GM10847 (cell line): ENCODE data around the gene DNASE2B.

Experiments
- POLR2A ChIP-seq: IDR thresholded peaks from 2 replicates; pipeline ENCODE4 v1.6.1; 2011; ENCODE audit not compliant: insufficient read length; ENCODE audit errors: extremely low read depth

Gene DNASE2B

DNA sequence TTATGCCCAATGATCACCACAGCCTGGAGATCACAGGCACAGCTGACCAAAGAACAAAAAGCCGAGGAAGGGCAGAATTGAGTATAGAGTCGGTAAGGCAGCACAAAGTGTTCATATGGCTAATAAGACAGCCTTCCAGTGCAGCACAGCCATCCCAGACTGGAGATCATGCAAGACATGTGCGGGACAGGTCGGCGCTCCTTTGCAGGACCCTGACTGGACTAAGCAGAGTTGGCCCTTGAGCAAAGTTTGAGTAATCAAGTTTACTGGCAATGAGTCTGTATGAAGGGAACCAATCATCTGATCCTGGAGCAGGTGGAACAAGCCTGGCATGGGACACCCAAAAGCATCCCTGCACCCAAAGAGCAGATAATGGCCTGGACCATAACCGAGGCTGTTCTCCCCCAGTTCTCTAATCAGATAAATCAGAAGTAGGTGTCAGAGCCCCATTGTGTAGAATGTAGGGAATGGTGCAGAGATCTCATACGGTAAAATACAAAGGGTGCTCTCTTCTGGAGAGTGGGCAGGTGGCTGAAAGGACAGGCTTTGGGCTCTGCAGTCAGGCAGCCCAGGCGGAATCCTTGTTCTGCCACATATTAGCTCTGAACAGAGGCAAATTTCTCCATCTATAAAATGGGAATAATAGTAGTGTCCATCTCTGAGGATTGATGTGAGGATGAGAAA, 10.7 kb upstream of the DNASE2B start:
- no peak for TF ChIP-seq POLR2A

- no peak for TF ChIP-seq POLR2A
Measured at GRCh38 chr1:84390226-84390625, 8.1 kb upstream of the DNASE2B start.

DNA sequence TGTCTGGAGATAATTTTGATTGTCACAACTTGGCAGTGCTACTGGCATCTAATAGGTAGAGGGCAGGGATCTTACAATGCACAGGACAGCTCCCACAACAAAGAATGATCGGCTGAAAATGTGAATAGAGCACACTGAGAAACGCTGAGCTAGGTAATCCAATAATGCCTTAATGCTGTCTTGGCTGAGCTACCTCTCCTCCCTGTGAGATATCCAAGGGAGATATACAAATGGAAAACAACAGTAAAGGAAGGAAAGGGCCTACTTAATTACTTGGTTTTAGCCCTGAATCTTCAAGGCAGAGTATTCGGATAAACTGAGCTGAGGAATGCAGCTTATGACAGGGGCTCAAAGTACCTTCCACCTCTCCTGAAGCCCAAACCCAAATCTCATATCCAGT, 2.9 kb downstream of the DNASE2B start:
- no peak for TF ChIP-seq POLR2A

DNA sequence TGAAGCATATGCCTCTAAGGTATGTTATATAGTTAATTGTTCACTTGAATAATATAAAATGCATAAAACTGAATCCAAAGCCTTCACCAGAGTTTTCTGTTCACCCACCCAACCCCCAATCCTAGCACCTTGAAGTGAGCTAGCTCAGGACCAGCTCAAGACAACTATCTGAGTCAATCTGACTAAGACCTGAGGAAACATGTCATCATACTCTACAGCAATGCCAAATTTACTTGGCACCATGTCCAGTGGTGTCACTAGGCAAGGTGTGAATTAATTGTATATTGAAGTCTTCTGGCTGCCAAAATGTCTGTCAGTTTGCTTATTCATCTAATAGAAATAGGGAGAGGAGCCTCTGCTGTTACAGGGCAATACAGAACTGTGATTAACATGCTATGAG, 3.8 kb downstream of the DNASE2B start:
- no peak for TF ChIP-seq POLR2A

GRCh38 chr1:84402501-84402900, 4.2 kb downstream of the DNASE2B start:
- TF ChIP-seq POLR2A: no peak

DNA sequence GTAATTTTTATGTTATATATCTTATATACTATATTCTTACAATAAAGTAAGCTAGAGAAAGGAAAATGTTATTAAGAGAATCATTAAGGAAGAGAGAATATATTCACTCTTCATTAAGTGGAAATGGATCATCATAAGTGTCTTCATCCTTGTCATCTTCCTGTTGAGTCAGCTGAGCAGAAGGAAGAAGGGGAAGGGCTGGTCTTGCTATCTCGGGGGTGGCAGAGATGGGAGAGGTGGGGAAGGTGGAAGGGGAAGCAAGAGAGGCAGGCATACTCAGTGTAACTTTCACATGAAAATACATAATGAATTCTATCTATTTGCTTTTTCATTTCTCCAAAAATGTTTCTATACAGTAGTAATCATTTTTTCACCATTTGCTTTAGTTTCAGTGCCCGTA, 5.1 kb downstream of the DNASE2B start:
- TF ChIP-seq POLR2A: no peak

DNA sequence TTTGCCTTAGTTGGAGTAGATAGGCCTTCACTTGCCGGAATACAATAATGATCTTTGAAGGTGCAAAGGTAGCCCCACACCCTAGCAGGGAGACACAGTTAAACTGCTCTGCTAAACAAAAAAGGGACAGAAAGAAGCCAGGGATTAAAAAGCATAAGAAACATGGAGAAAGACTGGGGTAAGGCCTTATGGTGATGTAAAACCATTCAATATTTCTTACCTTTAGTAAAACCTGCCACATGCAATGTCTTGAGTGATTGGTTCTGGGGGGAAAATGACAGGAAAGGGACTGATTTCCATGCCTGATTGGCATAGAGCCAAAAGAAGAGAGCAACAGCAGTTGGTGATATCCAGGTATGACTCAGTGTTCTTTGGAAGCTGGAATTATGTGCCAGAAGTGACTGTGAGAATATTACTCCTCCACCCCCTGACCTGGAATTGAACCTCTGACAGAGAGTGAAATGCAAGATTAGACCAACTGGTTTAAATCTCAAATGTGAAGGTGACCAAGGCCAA, 8.1 kb downstream of the DNASE2B start:
- no peak for TF ChIP-seq POLR2A

- no peak for TF ChIP-seq POLR2A
Measured at GRCh38 chr1:84407524-84407923, 9.2 kb downstream of the DNASE2B start.

- no peak for TF ChIP-seq POLR2A
Measured at GRCh38 chr1:84407958-84408422, 9.7 kb downstream of the DNASE2B start.

DNA sequence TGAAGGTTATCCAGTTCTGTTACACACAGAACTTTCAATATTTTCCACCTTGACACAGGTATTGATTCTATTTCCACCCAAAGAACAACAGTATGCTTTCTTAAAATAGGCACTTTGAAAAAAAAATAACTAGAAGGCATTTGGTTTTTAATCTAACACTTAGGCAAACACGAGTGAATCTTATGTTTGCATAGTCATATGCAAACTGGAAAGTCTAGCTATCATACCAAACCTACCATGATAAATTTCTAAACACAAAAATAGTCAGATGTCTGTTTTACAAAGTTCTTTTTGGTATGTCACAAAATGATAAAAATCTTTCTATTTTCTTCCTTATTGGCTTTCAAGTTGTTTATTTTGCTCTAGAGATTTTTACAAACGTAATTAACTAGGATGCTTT, 11.6 kb downstream of the DNASE2B start:
- TF ChIP-seq POLR2A: no peak

DNA sequence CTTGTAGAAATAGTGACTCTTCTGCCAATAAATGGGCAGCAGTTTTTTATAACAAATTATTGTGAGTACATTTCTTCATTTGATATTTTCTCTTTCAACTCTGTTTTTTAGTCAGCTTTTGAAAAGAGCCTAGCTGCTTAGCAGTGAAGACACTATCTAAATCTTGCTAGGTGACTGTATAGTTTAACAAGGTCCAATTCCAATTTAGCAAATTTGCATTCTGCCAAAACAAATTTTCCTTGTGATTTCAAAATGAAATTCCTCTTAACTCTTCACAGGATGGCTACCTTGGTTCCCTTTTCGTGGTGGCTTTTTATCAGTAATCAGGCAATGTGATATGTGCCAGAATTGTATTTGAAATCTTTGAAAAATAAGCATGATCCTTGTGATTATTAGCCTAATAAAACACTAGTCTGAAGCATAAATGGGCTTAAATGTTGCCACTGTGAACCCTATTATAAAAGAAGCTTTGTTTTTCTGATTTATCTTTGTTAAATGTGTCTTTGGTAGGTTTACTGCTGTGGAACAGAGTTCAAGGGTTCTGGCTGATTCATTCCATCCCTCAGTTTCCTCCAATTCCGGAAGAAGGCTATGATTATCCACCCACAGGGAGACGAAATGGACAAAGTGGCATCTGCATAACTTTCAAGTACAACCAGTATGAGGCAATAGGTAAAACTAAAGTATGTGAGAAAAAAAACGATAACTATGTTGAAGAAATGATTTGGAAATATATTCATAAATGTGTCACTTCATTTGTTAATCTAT, 12.2 kb downstream of the DNASE2B start:
- TF ChIP-seq POLR2A: no peak

DNA sequence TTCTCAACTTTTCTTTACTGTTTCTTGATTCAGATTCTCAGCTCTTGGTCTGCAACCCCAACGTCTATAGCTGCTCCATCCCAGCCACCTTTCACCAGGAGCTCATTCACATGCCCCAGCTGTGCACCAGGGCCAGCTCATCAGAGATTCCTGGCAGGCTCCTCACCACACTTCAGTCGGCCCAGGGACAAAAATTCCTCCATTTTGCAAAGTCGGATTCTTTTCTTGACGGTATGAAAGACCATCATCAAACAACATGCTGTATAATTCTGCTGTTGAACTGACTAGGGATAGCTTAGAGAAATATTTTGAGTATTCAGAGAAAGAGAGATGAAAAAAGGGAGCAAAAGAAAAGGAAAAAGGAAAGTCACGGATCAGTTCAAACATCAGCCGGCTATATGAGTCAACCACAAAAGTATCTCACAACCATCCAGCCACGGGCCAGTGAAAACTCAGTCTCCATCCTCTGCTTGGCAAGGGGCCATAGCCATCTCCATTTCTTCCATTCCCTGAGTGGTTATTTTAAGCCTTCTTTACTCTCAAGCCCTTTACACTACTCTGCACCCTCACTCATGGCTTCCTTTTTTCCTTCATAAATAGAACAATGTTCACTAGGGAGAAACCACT, 14.1 kb downstream of the DNASE2B start:
- no peak for TF ChIP-seq POLR2A

DNA sequence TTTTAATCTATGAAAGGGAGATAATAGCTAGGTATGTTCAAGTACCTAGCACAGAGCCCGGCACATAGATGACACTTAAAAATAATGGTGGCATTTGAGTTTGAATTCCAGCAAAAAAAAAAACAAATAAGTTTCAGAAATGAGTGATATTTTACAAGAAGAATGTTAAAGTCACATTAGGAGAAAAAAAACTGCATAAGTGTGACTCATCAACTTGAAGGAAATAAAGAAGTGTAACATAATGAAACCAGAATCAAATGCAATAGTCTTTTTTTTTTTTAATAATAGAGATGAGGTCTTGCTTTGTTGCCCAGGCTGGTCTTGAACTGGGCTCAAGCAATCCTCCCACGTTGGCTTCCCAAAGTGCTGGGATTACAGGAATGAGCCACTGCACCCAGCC, 17.1 kb downstream of the DNASE2B start:
- TF ChIP-seq POLR2A: no peak

GRCh38 chr1:84422909-84423308, 24.6 kb downstream of the DNASE2B start:
- no peak for TF ChIP-seq POLR2A

DNA sequence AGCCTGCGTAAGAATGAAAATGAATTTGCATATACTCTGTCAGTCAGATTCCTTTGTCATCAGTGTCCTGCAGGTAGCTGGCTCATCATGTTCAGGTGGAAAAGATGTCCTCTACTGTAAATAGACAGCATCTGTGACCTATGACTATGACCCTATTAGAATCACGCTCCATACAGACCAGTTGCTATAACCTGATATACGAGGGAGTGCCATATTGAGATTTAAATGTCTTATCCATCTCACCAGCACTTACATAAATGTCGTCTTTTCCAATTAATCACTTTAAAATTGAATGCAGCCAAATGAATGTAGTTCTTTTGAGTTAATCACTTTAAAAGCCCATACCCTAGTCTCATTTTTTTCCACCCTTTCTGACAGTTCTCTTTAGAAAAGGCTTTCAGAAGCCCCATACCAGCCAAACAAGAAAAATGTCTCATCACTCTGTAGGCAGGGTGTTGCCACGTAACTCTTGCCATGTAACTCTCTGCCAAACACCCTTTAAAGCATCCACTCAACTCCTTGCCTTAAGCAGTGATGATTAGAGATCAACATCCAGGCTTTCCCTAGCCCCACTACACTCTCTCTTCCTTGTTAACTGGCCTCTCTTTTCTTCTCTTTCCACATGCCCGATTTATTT, 26.3 kb downstream of the DNASE2B start:
- no peak for TF ChIP-seq POLR2A
